Kidney (tissue), 14 donors: ENCODE data around the gene NEK6. TPM values are rescaled to one million over a fixed set of nuclear protein-coding genes. Genes with fewer than 3 reads are reported as not detected.
A peak's percentile ranks its signal among the peaks of the same experiment; 100 is the strongest.

ENCODE experiments used
- DNase-seq, 5 donors: peaks; one replicate each; pipeline ENCODE4 v3.0.0-alpha.2; 2013 to 2020
- FAIRE-seq: peaks from 2 replicates; lab custom pipeline; 2012; peaks lifted over from hg19 to GRCh38; lab: Jason Lieb, UNC
- H3K27ac ChIP-seq, 2 donors: one replicate each; pipeline ENCODE4 v1.7.0; 2013; ENCODE audit warnings: low read depth in 2 of 2, low read length in 2 of 2, inconsistent platforms in 1 of 2
- H3K27me3 ChIP-seq: one replicate; pipeline ENCODE4 v1.7.1; 2013; ENCODE audit warnings: low read length, inconsistent platforms; ENCODE audit not compliant: control insufficient read depth, insufficient read depth
- H3K36me3 ChIP-seq, 3 donors: one replicate each; pipeline versions ENCODE4 v1.7.0 to v1.7.1; 2013; ENCODE audit warnings: low read length in 3 of 3, control low read depth in 1 of 3, inconsistent platforms in 1 of 3; ENCODE audit not compliant: insufficient read depth in 3 of 3, control insufficient read depth in 2 of 3
- H3K4me1 ChIP-seq, 3 donors: one replicate each; pipeline versions ENCODE4 v1.7.0 to v1.7.1; 2013; ENCODE audit warnings: low read length in 3 of 3, inconsistent platforms in 1 of 3, low read depth in 1 of 3; ENCODE audit not compliant: control insufficient read depth in 2 of 3, insufficient read depth in 2 of 3
- H3K4me3 ChIP-seq, 3 donors: one replicate each; pipeline versions ENCODE4 v1.7.0 to v1.8.1; 2013; ENCODE audit warnings: low read length in 3 of 3, control low read depth in 1 of 3, inconsistent platforms in 1 of 3
- H3K9ac ChIP-seq, 3 donors: one replicate each; pipeline versions ENCODE4 v1.7.0 to v1.7.1; 2013; ENCODE audit warnings: low read length in 3 of 3, control low read depth in 1 of 3, inconsistent platforms in 1 of 3
- H3K9me3 ChIP-seq, 3 donors: one replicate each; pipeline versions ENCODE4 v1.7.0 to v1.7.1; 2013; ENCODE audit warnings: low read length in 3 of 3, control low read depth in 1 of 3, inconsistent platforms in 1 of 3; ENCODE audit not compliant: control insufficient read depth in 2 of 3, insufficient read depth in 1 of 3
- intact Hi-C: fragments of 100-400 bp; cut with DNase I; formaldehyde crosslinking; loops from one replicate; pipeline ENCODE4 v1.11.1; 2022
- polyA plus RNA-seq: library from polyadenylated mRNA; stranded (reverse); fragments of 350-450 nt; fragmentation: Illumina TruSeq; extraction: RNeasy Lipid Tissue Mini Kit (QIAGEN cat#74804); gene quantifications from one replicate; pipeline ENCODE4 v1.2.3, GENCODE V29; 2014; ENCODE audit warnings: low read depth, low replicate concordance; ENCODE audit not compliant: insufficient read depth
- total RNA-seq: library from RNA; stranded (reverse); fragmentation: NEBNext Ultra II Directional; extraction: Animal tissue kit (Norgen Biotek cat#: 25700); gene quantifications from one replicate; pipeline ENCODE4 v1.2.1, GENCODE V29; 2021
- TF ChIP-seq, protein P1 (sequence below): IDR thresholded peaks from 3 replicates; pipeline ENCODE4 v1.5.1; 2012; ENCODE audit warnings: mild to moderate bottlenecking, moderate library complexity, borderline replicate concordance; ENCODE audit not compliant: insufficient read depth; ENCODE audit errors: extremely low read depth
- donor health status: control.
- donor health status: control.
- donor health status: control.
- donor health status: control.
- donor health status: control.
- donor health status: DM: yes; HTN: yes; CAD: no.
- donor health status: Normal renal cell carcinoma (clear cell type).

The NEK6 gene
- total and polyA plus RNA-seq, 2 donors from 2014 or later, result 14.9 to 82.1 TPM

DNA sequence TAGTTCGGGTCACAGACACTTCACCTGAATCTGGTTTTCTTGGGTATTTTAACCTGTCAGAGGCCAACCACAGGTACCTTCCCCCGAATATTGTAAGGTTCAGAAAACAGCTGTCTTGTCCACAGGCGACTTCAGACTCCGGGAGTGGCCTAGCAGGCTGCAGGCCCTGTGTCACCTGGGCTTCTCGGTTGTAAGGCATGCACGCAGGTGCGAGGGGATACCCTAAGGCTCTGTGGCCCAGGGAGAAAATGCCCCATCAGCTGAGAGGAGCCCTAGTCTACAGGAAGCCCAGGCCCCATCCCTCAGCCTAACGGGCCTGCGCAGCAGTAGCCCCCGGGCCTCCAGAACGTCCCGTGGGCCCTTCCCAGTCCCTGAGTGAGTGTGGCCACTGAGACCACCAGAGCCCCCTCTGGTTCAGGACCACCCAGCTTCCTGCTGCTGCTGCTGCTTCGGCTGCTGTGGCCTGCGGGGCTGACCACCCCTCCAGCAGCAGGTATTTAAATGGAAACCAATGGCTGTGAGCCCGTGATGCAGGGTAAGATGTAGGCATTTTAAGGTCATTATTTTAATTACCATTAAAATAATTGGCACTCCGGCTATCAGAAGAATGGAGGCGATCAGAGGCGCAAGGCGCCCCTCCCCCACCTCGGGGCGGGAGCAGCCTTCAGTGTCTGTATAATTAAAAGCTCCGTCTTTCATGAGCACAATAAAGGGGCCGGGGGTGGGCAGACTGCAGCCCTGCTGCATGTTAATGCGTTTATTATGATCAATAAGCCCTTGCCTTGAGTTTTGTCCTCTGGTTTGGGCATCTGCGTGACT lies 92.1 kb downstream of the NEK6 start:
- no peaks in the 10 kb centered on the region for H3K4me1 ChIP-seq
- intact Hi-C loops, result no loop called here
- FAIRE-seq, result no peak
- H3K36me3 ChIP-seq, result peaks cover 5 to 48% (median 32%) of the 10 kb centered on the region in 3 donors
- H3K27me3 ChIP-seq, result no peaks in the 10 kb centered on the region
- H3K27ac ChIP-seq, result no peak overlapping the region
- H3K9ac ChIP-seq, result no peak overlapping the region
- no peaks in the 10 kb centered on the region for H3K9me3 ChIP-seq
- TF ChIP-seq, protein P1, sequence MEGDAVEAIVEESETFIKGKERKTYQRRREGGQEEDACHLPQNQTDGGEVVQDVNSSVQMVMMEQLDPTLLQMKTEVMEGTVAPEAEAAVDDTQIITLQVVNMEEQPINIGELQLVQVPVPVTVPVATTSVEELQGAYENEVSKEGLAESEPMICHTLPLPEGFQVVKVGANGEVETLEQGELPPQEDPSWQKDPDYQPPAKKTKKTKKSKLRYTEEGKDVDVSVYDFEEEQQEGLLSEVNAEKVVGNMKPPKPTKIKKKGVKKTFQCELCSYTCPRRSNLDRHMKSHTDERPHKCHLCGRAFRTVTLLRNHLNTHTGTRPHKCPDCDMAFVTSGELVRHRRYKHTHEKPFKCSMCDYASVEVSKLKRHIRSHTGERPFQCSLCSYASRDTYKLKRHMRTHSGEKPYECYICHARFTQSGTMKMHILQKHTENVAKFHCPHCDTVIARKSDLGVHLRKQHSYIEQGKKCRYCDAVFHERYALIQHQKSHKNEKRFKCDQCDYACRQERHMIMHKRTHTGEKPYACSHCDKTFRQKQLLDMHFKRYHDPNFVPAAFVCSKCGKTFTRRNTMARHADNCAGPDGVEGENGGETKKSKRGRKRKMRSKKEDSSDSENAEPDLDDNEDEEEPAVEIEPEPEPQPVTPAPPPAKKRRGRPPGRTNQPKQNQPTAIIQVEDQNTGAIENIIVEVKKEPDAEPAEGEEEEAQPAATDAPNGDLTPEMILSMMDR, result no peak
- peak in 2 of 5 donors; percentile 30 to 55 for DNase-seq
- H3K4me3 ChIP-seq, result no peak overlapping the region

DNA sequence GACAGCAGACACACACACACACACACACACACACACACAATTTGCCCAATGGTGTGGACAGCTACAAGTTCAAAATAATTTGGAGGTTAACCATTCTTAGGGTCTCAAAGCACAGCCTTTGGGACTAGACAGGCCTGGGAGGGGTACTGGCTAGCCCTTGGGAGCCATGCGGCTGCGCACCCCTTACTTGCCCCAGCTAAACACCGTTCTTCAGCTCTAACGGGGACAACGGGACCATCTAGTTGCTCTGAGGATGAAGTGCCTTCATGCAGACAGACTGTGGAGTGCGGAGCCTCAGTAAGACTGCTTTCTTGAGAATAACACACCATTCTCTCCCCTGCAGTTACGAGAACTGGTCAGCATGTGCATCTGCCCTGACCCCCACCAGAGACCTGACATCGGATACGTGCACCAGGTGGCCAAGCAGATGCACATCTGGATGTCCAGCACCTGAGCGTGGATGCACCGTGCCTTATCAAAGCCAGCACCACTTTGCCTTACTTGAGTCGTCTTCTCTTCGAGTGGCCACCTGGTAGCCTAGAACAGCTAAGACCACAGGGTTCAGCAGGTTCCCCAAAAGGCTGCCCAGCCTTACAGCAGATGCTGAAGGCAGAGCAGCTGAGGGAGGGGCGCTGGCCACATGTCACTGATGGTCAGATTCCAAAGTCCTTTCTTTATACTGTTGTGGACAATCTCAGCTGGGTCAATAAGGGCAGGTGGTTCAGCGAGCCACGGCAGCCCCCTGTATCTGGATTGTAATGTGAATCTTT lies 92.9 kb downstream of the NEK6 start:
- Histone ChIP-seq H3K36me3 (peaks cover 5 to 48% (median 32%) of the 10 kb centered on the region in 3 donors), H3K9ac (no peak overlapping the region), H3K4me3 (no peak overlapping the region), H3K4me1 (no peaks in the 10 kb centered on the region), H3K9me3 (no peaks in the 10 kb centered on the region), H3K27ac (no peak overlapping the region), H3K27me3 (no peaks in the 10 kb centered on the region)
- no peak for FAIRE-seq
- TF ChIP-seq, protein P1, result no peak
- intact Hi-C loops, result no loop called here
- peak in 3 of 5 donors; percentile 33 to 49 (median 39) for DNase-seq

DNA sequence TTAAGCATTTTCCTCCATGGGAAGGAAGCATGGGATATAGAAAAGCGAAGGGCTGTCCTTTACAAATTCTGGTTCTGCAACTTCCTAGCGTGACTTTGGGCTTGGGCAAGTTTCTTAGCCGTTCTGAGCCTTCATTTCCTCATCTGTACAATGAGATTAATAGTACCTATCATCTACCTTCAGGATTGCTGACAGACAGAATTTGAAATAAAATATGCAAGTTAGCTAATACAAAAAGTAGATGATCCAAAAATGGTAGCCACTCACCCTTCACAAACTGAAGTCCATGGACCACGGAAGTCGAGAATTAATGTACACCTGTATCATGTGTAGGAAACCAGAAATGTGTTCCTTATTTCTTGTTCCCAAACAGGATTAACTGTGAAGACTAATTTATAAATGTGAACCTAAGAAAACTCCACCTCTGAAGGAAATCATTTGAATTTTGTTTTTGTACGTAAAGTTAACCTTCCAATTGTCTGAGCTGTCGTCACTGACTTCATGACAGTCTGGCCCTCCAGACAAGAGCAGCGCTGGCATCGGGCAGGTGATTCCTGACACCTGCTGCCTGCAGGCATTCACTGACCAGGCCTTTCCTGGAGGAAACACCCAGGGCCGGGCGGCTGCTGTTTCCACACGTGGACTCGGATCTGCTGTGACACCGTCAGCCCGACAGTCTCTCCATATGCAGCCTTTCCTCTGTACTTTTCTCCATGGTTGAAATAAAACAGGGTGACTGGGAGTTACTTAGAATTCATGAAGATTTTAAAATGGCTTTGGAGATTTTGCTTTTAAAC lies 94.1 kb downstream of the NEK6 start:
- DNase-seq, result peak in 2 of 5 donors; percentile 24 to 72
- no peak for FAIRE-seq
- Histone ChIP-seq H3K9ac (no peak overlapping the region), H3K4me1 (no peaks in the 10 kb centered on the region), H3K36me3 (peaks cover 5 to 56% (median 32%) of the 10 kb centered on the region in 3 donors), H3K4me3 (no peak overlapping the region), H3K9me3 (no peaks in the 10 kb centered on the region), H3K27me3 (no peaks in the 10 kb centered on the region), H3K27ac (no peak overlapping the region)
- TF ChIP-seq, protein P1, result no peak
- intact Hi-C loops, result no loop called here
